Mesendoderm (in vitro differentiated cells): Measurements from ENCODE around the gene CCDC27.

Experiments used
- DNase-seq: peaks from one replicate; pipeline ENCODE4 v3.0.0; 2013
- H2AK5ac ChIP-seq: 2 replicates; pipeline ENCODE4 v1.6.1; 2013; ENCODE audit warnings: low read length, inconsistent platforms
- H2BK120ac ChIP-seq: 2 replicates; pipeline ENCODE4 v1.6.1; 2013; ENCODE audit warnings: low read depth, mild to moderate bottlenecking, low read length, moderate library complexity, mixed read lengths
- H2BK15ac ChIP-seq: replicated peaks from 2 replicates; pipeline ENCODE4 v1.6.1; 2013; ENCODE audit warnings: low read depth, mild to moderate bottlenecking, moderate library complexity
- H2BK5ac ChIP-seq: 2 replicates; pipeline ENCODE4 v1.6.1; 2013; ENCODE audit warnings: low read length, inconsistent platforms
- H3K18ac ChIP-seq: 2 replicates; pipeline ENCODE4 v1.6.1; 2013; ENCODE audit warnings: mild to moderate bottlenecking, low read length, mixed read lengths
- H3K23ac ChIP-seq: one replicate; pipeline ENCODE4 v1.6.1; 2013; ENCODE audit warnings: low read length
- H3K27ac ChIP-seq: 2 replicates; pipeline ENCODE4 v1.5.1; 2013; ENCODE audit warnings: low read depth, mild to moderate bottlenecking, inconsistent platforms, low read length, moderate library complexity
- H3K27me3 ChIP-seq: 2 replicates; pipeline ENCODE4 v1.6.1; 2013; ENCODE audit warnings: low read length, control low read depth, mild to moderate bottlenecking, inconsistent platforms; ENCODE audit not compliant: insufficient read depth, poor library complexity
- H3K36me3 ChIP-seq: 2 replicates; pipeline ENCODE4 v1.6.1; 2013; ENCODE audit warnings: low read length, inconsistent platforms; ENCODE audit not compliant: control insufficient read depth, insufficient read depth
- H3K4ac ChIP-seq: one replicate; pipeline ENCODE4 v1.6.1; 2013; ENCODE audit warnings: low read depth, mild to moderate bottlenecking, low read length, moderate library complexity
- H3K4me1 ChIP-seq: 2 replicates; pipeline ENCODE4 v1.6.1; 2013; ENCODE audit warnings: low read depth, low read length, inconsistent platforms; ENCODE audit not compliant: control insufficient read depth
- H3K4me2 ChIP-seq: 2 replicates; pipeline ENCODE4 v1.6.1; 2013; ENCODE audit warnings: low read length
- H3K4me3 ChIP-seq: 2 replicates; pipeline ENCODE4 v1.5.1; 2013; ENCODE audit warnings: mild to moderate bottlenecking, low read length
- H3K56ac ChIP-seq: one replicate; pipeline ENCODE4 v1.6.1; 2013; ENCODE audit warnings: low read length
- H3K79me1 ChIP-seq: 2 replicates; pipeline ENCODE4 v1.6.1; 2013; ENCODE audit warnings: low read length, inconsistent platforms
- H3K79me2 ChIP-seq: 2 replicates; pipeline ENCODE4 v1.6.1; 2013; ENCODE audit warnings: mild to moderate bottlenecking, low read length; ENCODE audit not compliant: control insufficient read depth, insufficient read depth
- H3K9ac ChIP-seq: 2 replicates; pipeline ENCODE4 v1.6.1; 2013; ENCODE audit warnings: low read length, inconsistent platforms
- H4K5ac ChIP-seq: one replicate; pipeline ENCODE4 v1.6.1; 2013; ENCODE audit warnings: low read length
- H4K8ac ChIP-seq: one replicate; pipeline ENCODE4 v1.6.1; 2013; ENCODE audit warnings: low read depth, mild to moderate bottlenecking, control low read depth, low read length, moderate library complexity
- WGBS: extraction: QIAGEN DNeasy Blood & Tissue Kit; methylation state at CpG from one replicate; pipeline ENCODE4 v1.1.7; 2013; ENCODE audit warnings: low lambda C conversion rate, missing lambda C conversion rate; ENCODE audit not compliant: insufficient coverage; ENCODE audit errors: extremely low coverage; 5-methylcytosine and 5-hydroxymethylcytosine counted together

CCDC27 gene

DNA sequence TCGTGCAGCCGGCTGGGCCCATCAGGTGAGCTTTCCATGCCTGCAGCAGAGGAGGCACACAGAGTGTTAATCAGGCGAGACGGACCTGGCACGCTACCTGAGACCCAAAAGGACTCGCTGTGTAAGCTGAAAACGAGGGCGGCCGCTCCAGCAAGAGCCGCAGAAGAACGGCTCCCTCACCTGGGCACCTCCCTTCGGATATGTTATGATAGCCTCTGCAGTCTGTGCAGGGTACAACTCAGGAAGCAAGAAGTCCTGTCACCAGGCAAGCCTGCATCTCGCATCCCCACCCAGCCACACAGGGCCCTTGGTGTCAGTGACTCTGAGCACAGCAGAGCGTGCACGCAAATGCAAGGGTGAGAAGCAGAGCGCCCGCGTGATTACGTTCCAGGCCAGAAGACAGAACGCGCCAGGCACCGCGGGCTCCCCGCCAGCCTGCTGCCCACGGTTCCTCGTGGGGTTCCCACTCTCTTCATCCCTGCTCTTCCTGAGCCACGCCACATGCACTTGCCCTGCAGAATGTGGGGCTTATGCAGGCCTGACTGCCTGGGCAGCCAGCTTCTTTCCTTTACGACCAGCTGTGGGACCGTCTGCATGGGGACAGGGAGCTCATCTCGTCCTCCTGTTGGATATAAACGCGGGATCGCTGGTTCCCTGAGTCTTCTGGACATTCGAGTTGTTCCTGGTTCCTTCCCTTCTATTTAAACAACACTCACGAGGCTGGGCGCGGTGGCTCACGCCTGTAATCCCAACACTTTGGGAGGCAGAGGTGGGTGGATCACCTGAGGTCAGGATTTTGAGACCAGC is 64.3 kb downstream of the CCDC27 start:
- Histone ChIP-seq H3K27me3 (no peaks in the 10 kb centered on the region), H3K4me2 (no peak overlapping the region), H2BK120ac (no peak overlapping the region), H3K4me3 (no peak overlapping the region), H3K9ac (no peak overlapping the region), H2BK15ac (no peak overlapping the region), H4K8ac (no peak overlapping the region), H3K18ac (no peak overlapping the region), H4K5ac (no peak overlapping the region), H3K79me2 (no peaks in the 10 kb centered on the region), H3K27ac (no peak overlapping the region), H3K4me1 (no peaks in the 10 kb centered on the region), H2BK5ac (no peak overlapping the region), H3K4ac (no peak overlapping the region), H3K36me3 (no peaks in the 10 kb centered on the region), H3K23ac (no peak overlapping the region), H3K79me1 (no peaks in the 10 kb centered on the region), H2AK5ac (no peak overlapping the region), H3K56ac (no peak overlapping the region)
- no CpG with 5 or more reads among the region's 38 CpGs for WGBS
- DNase-seq, result no peak

DNA sequence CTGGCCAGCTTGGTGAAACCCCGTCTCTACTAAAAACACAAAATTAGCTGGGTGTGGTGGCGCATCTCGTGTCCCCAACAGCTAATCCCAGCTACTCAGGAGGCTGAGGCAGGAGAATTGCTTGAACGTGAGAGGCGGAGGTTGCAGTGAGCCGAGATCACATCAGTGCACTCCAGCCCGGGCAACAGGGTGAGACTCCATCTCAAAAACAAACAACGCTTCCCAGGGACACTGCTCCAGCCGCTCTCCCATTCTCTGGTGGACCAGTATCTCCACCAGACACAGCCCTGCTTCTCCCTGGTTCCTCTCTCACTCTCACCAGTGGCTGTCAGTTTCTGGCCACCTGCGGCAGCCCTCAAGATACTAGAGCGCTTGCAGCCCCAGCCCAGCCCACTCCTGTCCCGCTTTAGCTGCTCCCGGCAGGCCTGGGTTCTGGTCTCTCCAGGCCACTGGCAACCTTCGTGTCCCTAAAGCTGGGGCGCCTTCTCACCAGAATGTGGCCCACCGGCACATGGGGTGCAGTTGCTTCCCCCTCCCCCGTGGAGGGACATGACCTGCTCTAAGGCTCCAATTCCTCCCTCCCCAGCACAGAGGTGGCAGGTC is 65.0 kb downstream of the CCDC27 start:
- no peak overlapping the region for H3K27ac ChIP-seq
- no peaks in the 10 kb centered on the region for H3K79me1 ChIP-seq
- no peak overlapping the region for H3K4me2 ChIP-seq
- no peak overlapping the region for H3K4me3 ChIP-seq
- H3K36me3 ChIP-seq, result no peaks in the 10 kb centered on the region
- H3K56ac ChIP-seq, result no peak overlapping the region
- H3K4me1 ChIP-seq, result no peaks in the 10 kb centered on the region
- no peak overlapping the region for H2BK5ac ChIP-seq
- no peak overlapping the region for H2BK15ac ChIP-seq
- H2BK120ac ChIP-seq, result no peak overlapping the region
- H3K18ac ChIP-seq, result no peak overlapping the region
- H3K4ac ChIP-seq, result no peak overlapping the region
- no peak overlapping the region for H3K23ac ChIP-seq
- no CpG with 5 or more reads among the region's 17 CpGs for WGBS
- no peaks in the 10 kb centered on the region for H3K79me2 ChIP-seq
- no peak overlapping the region for H4K5ac ChIP-seq
- H4K8ac ChIP-seq, result no peak overlapping the region
- no peak overlapping the region for H3K9ac ChIP-seq
- no peaks in the 10 kb centered on the region for H3K27me3 ChIP-seq
- no peak overlapping the region for H2AK5ac ChIP-seq
- no peak for DNase-seq

DNA sequence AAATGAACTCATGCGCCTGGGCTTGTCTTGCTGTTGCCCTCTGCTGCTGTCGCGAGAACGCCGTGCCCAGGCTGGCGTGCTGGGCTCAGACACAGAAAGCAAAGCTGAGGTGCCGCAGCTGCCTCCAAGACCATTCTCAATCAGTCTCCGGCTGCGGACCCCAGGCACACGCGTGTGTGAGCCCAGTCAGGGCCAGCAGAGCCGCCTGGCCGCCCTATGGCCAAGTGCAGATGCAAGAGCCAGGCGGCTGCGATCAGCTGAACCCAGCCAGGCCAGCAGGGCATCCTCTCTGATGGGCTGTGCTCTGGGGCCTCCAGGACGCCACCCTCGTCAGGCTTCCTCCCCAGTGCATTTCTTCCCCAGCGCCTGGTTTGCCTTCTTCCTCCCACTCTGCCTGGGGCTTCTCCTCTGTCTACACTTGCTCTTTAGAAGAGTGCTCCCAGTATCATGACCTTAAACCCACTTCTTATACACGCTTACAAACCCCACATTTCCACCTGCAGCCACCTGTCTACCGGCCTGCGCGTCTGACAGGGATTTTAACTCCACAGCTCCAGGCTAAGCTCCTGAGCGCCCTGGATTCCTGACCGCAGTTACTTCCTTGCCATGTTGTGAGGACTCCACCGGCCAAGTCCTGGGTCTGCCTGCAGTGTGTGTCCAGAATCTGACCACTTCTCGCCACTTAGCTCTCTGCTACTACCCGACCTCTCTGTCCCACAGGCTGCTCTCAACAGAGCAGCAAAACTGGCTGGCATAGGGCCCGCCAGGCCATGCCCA is 65.8 kb downstream of the CCDC27 start:
- Histone ChIP-seq H3K4ac (no peak overlapping the region), H3K23ac (no peak overlapping the region), H2AK5ac (no peak overlapping the region), H2BK120ac (no peak overlapping the region), H3K27me3 (no peaks in the 10 kb centered on the region), H3K79me2 (no peaks in the 10 kb centered on the region), H2BK15ac (no peak overlapping the region), H3K4me2 (no peak overlapping the region), H3K27ac (no peak overlapping the region), H3K36me3 (no peaks in the 10 kb centered on the region), H3K18ac (no peak overlapping the region), H3K79me1 (no peaks in the 10 kb centered on the region), H3K4me1 (no peaks in the 10 kb centered on the region), H3K9ac (no peak overlapping the region), H2BK5ac (no peak overlapping the region), H4K5ac (no peak overlapping the region), H3K56ac (no peak overlapping the region), H3K4me3 (no peak overlapping the region), H4K8ac (no peak overlapping the region)
- no CpG with 5 or more reads among the region's 28 CpGs for WGBS
- no peak for DNase-seq

DNA sequence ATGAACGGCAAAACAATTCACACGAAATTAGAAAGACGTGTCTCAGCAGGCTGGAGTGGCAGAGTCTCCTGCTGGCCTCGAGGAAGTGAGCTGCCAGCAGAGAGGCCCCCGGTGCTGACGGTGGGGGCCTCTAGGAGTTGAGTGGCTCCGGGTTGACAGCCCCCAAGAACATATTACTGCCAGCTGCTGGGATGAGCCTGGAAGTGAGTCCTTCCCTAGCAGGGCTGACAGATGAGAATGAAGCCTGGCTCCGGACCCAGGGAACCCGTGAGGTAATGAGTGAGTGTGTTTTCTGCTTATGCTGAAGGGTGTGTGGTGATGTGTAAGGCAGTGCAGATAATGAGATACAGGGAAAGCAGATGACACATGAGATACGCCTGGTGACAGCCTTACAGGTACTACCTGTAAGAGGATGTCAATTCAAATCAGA is 67.5 kb downstream of the CCDC27 start:
- Histone ChIP-seq H3K79me1 (no peaks in the 10 kb centered on the region), H3K4ac (no peak overlapping the region), H2BK120ac (no peak overlapping the region), H3K56ac (no peak overlapping the region), H3K23ac (no peak overlapping the region), H3K27me3 (no peaks in the 10 kb centered on the region), H2BK5ac (no peak overlapping the region), H2AK5ac (no peak overlapping the region), H3K79me2 (no peaks in the 10 kb centered on the region), H3K18ac (no peak overlapping the region), H2BK15ac (no peak overlapping the region), H4K5ac (no peak overlapping the region), H3K9ac (no peak overlapping the region), H3K4me1 (no peaks in the 10 kb centered on the region), H3K27ac (no peak overlapping the region), H4K8ac (no peak overlapping the region), H3K36me3 (no peaks in the 10 kb centered on the region), H3K4me3 (no peak overlapping the region), H3K4me2 (no peak overlapping the region)
- no CpG with 5 or more reads among the region's 10 CpGs for WGBS
- DNase-seq, result no peak

DNA sequence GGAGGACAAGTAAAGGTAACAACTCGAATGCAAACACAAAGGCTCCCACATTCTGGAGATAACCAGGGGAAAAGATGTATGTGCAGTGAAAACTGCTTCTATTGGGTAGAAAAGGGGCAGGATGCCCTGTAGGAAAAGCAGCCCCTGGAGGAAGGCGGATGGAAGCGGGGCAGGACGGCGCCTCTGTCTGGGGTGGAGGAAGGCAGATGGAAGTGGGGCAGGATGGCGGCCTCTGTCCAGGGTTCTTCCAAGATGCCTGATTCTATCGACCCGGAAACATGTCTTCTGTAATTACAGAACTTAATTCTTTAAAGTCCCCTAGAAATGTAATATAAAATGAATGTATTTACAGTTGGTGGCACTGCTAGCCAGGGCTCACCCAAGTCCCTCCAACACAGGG is 68.1 kb downstream of the CCDC27 start:
- H3K23ac ChIP-seq, result no peak overlapping the region
- no peaks in the 10 kb centered on the region for H3K79me1 ChIP-seq
- no peak overlapping the region for H4K5ac ChIP-seq
- no peak overlapping the region for H3K56ac ChIP-seq
- H3K18ac ChIP-seq, result no peak overlapping the region
- no peak overlapping the region for H3K27ac ChIP-seq
- no peak overlapping the region for H2BK15ac ChIP-seq
- H3K4ac ChIP-seq, result no peak overlapping the region
- no peak overlapping the region for H2BK5ac ChIP-seq
- no peak overlapping the region for H3K4me3 ChIP-seq
- WGBS, result no CpG with 5 or more reads among the region's 8 CpGs
- no peak overlapping the region for H4K8ac ChIP-seq
- no peaks in the 10 kb centered on the region for H3K27me3 ChIP-seq
- H3K4me1 ChIP-seq, result no peaks in the 10 kb centered on the region
- no peaks in the 10 kb centered on the region for H3K36me3 ChIP-seq
- H2BK120ac ChIP-seq, result no peak overlapping the region
- no peaks in the 10 kb centered on the region for H3K79me2 ChIP-seq
- no peak for DNase-seq
- no peak overlapping the region for H2AK5ac ChIP-seq
- no peak overlapping the region for H3K4me2 ChIP-seq
- H3K9ac ChIP-seq, result no peak overlapping the region
